ENCODE measurements around the gene MGAT1.
"Not testable (repeated sequence)": the region's sequence is repeated elsewhere in the genome, so short reads cannot be mapped to it uniquely, and the experiment has no call there.

The MGAT1 gene

GRCh38 chr5:180830253-180831138 lies 27.9 kb upstream of the MGAT1 start:
- FAIRE-seq (no peak), DNase-seq (ENCODE audit: insufficient read length, low spot score) (no peak)
- TF ChIP-seq POLR2A (IDR thresholded peaks at IDR 0.05; ENCODE audit: low read depth, low read length): no peak

GRCh38 chr5:180829726-180830125 lies 27.1 kb upstream of the MGAT1 start:
- no peak for DNase-seq (ENCODE audit: insufficient read length, low spot score)
- no peak for FAIRE-seq
- no peak for TF ChIP-seq POLR2A (IDR thresholded peaks at IDR 0.05; ENCODE audit: low read depth, low read length)

- not testable (repeated sequence) for DNase-seq (ENCODE audit: insufficient read length, low spot score); FAIRE-seq
These were observed 26.3 kb upstream of the MGAT1 start for GRCh38 chr5:180828756-180829531.

GRCh38 chr5:180827374-180827773 lies 24.8 kb upstream of the MGAT1 start:
- not testable (repeated sequence) for FAIRE-seq

GRCh38 chr5:180825768-180826525 lies 23.3 kb upstream of the MGAT1 start:
- FAIRE-seq (no peak), DNase-seq (ENCODE audit: insufficient read length, low spot score) (no peak)
- TF ChIP-seq POLR2A (IDR thresholded peaks at IDR 0.05; ENCODE audit: low read depth, low read length): no peak

More at GRCh38 chr5:180827374-180827773, 24.8 kb upstream of the MGAT1 start:
- not testable (repeated sequence) for DNase-seq (ENCODE audit: insufficient read length, low spot score)

- no peak for FAIRE-seq
- no peak for DNase-seq (ENCODE audit: insufficient read length, low spot score)
- TF ChIP-seq POLR2A (IDR thresholded peaks at IDR 0.05; ENCODE audit: low read depth, low read length): no peak
These were observed 22.2 kb upstream of the MGAT1 start for GRCh38 chr5:180824630-180825476.

GRCh38 chr5:180823940-180824629 lies 21.5 kb upstream of the MGAT1 start:
- TF ChIP-seq POLR2A (IDR thresholded peaks at IDR 0.05; ENCODE audit: low read depth, low read length): no peak
- DNase-seq (ENCODE audit: insufficient read length, low spot score) (no peak), FAIRE-seq (no peak)

- FAIRE-seq: no peak
- TF ChIP-seq POLR2A (IDR thresholded peaks at IDR 0.05; ENCODE audit: low read depth, low read length): no peak
- DNase-seq (ENCODE audit: insufficient read length, low spot score): no peak
These were observed 20.7 kb upstream of the MGAT1 start for GRCh38 chr5:180823346-180823745.

GRCh38 chr5:180821538-180821937 lies 18.9 kb upstream of the MGAT1 start:
- DNase-seq (ENCODE audit: insufficient read length, low spot score): no peak
- no peak for TF ChIP-seq POLR2A (IDR thresholded peaks at IDR 0.05; ENCODE audit: low read depth, low read length)
- no peak for FAIRE-seq

- TF ChIP-seq POLR2A (IDR thresholded peaks at IDR 0.05; ENCODE audit: low read depth, low read length): no peak
- DNase-seq (ENCODE audit: insufficient read length, low spot score): no peak
- FAIRE-seq: no peak
These were observed 18.2 kb upstream of the MGAT1 start for GRCh38 chr5:180820788-180821321.

GRCh38 chr5:180818677-180819341 lies 16.2 kb upstream of the MGAT1 start:
- DNase-seq (ENCODE audit: insufficient read length, low spot score): no peak
- FAIRE-seq: no peak
- no peak for TF ChIP-seq POLR2A (IDR thresholded peaks at IDR 0.05; ENCODE audit: low read depth, low read length)

All from H54 (cell line).